ENCODE results near the gene GPX7.

DNA sequence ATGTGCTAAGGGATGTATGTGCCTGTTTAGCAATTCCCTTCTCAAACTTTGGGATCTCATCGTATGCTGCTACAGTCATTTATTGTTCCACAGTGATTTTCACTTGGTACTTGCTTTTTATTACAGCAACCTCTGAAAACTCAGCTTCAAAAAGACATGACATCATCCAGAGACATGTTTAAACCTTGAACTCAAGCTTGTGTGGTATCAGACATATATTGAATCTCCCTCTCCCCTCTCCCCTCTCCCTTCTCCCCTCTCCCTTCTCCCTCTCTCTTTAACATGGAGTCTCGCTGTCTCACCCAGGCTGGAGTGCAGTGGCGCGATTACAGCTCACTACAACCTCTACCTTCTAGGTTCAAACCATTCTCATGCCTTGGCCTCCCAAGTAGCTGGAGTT, 29.8 kb upstream of the GPX7 start:
- TF ChIP-seq, protein P1, sequence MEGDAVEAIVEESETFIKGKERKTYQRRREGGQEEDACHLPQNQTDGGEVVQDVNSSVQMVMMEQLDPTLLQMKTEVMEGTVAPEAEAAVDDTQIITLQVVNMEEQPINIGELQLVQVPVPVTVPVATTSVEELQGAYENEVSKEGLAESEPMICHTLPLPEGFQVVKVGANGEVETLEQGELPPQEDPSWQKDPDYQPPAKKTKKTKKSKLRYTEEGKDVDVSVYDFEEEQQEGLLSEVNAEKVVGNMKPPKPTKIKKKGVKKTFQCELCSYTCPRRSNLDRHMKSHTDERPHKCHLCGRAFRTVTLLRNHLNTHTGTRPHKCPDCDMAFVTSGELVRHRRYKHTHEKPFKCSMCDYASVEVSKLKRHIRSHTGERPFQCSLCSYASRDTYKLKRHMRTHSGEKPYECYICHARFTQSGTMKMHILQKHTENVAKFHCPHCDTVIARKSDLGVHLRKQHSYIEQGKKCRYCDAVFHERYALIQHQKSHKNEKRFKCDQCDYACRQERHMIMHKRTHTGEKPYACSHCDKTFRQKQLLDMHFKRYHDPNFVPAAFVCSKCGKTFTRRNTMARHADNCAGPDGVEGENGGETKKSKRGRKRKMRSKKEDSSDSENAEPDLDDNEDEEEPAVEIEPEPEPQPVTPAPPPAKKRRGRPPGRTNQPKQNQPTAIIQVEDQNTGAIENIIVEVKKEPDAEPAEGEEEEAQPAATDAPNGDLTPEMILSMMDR (conservative IDR thresholded peaks at IDR 0.05), result no peak
- no peak for TF ChIP-seq ZFX (IDR thresholded peaks at IDR 0.05)
